ENCODE measurements around the gene UNC93B1. TPM values are rescaled to one million over a fixed set of nuclear protein-coding genes. Genes with fewer than 3 reads are reported as not detected.
A peak's percentile ranks its signal among the peaks of the same experiment; 100 is the strongest.

The UNC93B1 gene
- total RNA-seq, 1 donor from 2014 or later = 26.0 TPM

DNA sequence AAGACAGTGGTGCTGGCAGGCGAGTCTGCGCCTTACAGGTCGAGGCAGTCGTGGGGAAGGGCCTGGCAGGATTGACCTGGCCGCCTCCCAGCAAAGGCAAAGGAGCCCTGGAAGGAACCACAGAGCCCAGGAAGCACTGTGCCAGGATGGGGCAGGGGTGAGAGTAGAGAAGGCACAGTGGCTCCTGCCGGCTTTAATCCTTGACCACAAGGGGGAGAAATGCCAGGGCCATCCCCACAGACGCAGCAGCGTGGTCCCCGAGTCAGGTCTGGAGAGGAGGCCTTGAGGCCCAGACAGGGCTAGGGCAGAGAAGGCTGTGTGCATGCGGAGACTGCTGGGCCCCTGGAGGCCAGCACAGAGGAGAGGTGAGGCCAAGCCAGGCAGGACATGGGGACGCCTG lies 16.7 kb upstream of the UNC93B1 start:
- TF ChIP-seq, protein P1, sequence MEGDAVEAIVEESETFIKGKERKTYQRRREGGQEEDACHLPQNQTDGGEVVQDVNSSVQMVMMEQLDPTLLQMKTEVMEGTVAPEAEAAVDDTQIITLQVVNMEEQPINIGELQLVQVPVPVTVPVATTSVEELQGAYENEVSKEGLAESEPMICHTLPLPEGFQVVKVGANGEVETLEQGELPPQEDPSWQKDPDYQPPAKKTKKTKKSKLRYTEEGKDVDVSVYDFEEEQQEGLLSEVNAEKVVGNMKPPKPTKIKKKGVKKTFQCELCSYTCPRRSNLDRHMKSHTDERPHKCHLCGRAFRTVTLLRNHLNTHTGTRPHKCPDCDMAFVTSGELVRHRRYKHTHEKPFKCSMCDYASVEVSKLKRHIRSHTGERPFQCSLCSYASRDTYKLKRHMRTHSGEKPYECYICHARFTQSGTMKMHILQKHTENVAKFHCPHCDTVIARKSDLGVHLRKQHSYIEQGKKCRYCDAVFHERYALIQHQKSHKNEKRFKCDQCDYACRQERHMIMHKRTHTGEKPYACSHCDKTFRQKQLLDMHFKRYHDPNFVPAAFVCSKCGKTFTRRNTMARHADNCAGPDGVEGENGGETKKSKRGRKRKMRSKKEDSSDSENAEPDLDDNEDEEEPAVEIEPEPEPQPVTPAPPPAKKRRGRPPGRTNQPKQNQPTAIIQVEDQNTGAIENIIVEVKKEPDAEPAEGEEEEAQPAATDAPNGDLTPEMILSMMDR (IDR thresholded peaks at IDR 0.05) = peak; percentile 50
- H3K27me3 Mint-ChIP-seq (ENCODE audit: unreplicated experiment) = no peaks in the 10 kb centered on the region
- peaks cover 5% of the 10 kb centered on the region for H3K9me3 Mint-ChIP-seq (ENCODE audit: unreplicated experiment)
- H3K4me1 Mint-ChIP-seq (ENCODE audit: unreplicated experiment) = peaks cover 41% of the 10 kb centered on the region
- H3K4me3 Mint-ChIP-seq (ENCODE audit: unreplicated experiment) = no peak overlapping the region
- H3K27ac Mint-ChIP-seq (ENCODE audit: unreplicated experiment) = peak overlapping the region; percentile 19
- peaks cover 6% of the 10 kb centered on the region for H3K36me3 Mint-ChIP-seq (ENCODE audit: unreplicated experiment)
- no peak for DNase-seq (ENCODE audit: extremely low spot score, unreplicated experiment)

GRCh38 chr11:68019486-68019885 lies 15.6 kb upstream of the UNC93B1 start:
- Mint-ChIP-seq H3K4me1 (ENCODE audit: unreplicated experiment) (peaks cover 48% of the 10 kb centered on the region), H3K4me3 (ENCODE audit: unreplicated experiment) (no peak overlapping the region), H3K36me3 (ENCODE audit: unreplicated experiment) (no peaks in the 10 kb centered on the region), H3K27me3 (ENCODE audit: unreplicated experiment) (no peaks in the 10 kb centered on the region), H3K27ac (ENCODE audit: unreplicated experiment) (no peak overlapping the region), H3K9me3 (ENCODE audit: unreplicated experiment) (no peaks in the 10 kb centered on the region)
- TF ChIP-seq, protein P1 (IDR thresholded peaks at IDR 0.05) = no peak
- DNase-seq (ENCODE audit: extremely low spot score, unreplicated experiment) = no peak

DNA sequence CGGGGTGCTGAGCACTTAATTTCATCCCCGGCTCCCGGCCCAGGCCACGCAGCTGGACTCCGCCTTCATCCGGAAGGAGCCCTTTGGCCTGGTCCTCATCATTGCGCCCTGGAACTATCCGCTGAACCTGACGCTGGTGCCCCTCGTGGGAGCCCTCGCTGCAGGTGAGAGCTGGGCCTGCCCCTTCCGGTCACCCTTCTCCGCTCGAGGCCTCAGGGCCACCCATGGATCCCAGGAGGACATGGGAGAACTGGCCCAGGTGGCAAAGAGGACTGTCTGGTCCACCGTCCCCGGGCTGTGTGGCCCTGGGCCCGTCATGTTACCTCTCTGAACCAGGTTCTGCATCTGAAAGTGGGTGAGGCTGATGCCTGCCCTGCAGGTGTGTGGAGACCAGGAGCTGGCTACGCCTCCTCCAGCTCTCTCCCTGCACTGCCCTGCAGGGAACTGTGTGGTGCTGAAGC lies 14.9 kb upstream of the UNC93B1 start:
- Mint-ChIP-seq H3K27me3 (ENCODE audit: unreplicated experiment) (no peaks in the 10 kb centered on the region), H3K4me3 (ENCODE audit: unreplicated experiment) (no peak overlapping the region), H3K36me3 (ENCODE audit: unreplicated experiment) (no peaks in the 10 kb centered on the region), H3K27ac (ENCODE audit: unreplicated experiment) (no peak overlapping the region), H3K9me3 (ENCODE audit: unreplicated experiment) (no peaks in the 10 kb centered on the region), H3K4me1 (ENCODE audit: unreplicated experiment) (peaks cover 55% of the 10 kb centered on the region)
- no peak for DNase-seq (ENCODE audit: extremely low spot score, unreplicated experiment)
- TF ChIP-seq, protein P1 (IDR thresholded peaks at IDR 0.05) = no peak

DNA sequence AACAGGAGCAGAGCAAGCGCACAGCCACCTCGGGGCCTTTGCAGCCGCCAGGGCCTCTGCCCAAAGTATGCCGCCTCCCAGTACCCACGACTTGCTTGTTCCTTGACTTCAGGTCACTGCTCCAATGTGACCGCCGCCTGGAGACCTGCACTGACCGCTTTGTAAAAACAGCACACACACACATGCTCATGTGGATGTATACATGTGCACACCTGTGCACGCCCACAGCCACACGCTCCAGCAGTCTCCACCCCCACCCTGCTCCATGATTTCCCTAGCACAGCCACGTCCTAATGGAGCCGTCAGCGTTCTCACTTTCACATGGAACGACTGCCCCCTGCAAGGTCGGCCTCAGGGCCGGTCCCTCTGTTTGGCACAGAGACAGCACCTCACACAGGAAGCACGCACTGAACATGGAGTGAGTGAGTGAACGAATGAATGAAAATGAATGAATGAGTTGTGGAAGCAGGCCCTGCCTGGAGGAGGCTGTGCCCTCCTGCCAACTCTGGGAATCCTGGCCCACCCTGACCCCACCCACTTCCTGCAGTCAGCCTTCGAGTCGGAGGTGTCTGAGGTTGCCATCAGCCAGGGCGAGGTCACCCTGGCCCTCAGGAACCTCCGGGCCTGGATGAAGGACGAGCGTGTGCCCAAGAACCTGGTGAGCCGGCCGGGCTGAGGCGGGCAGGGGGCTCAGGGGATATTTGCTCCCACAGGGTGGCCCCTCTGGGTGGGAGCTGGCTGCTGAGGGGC lies 14.3 kb upstream of the UNC93B1 start:
- Mint-ChIP-seq H3K9me3 (ENCODE audit: unreplicated experiment) (no peaks in the 10 kb centered on the region), H3K36me3 (ENCODE audit: unreplicated experiment) (no peaks in the 10 kb centered on the region), H3K4me1 (ENCODE audit: unreplicated experiment) (peaks cover 61% of the 10 kb centered on the region), H3K27ac (ENCODE audit: unreplicated experiment) (peak overlapping the region; percentile 10), H3K4me3 (ENCODE audit: unreplicated experiment) (no peak overlapping the region), H3K27me3 (ENCODE audit: unreplicated experiment) (no peaks in the 10 kb centered on the region)
- DNase-seq (ENCODE audit: extremely low spot score, unreplicated experiment) = no peak
- TF ChIP-seq, protein P1 (IDR thresholded peaks at IDR 0.05) = no peak

GRCh38 chr11:68016904-68017817 lies 13.3 kb upstream of the UNC93B1 start:
- no peaks in the 10 kb centered on the region for H3K27me3 Mint-ChIP-seq (ENCODE audit: unreplicated experiment)
- no peak overlapping the region for H3K4me3 Mint-ChIP-seq (ENCODE audit: unreplicated experiment)
- no peaks in the 10 kb centered on the region for H3K9me3 Mint-ChIP-seq (ENCODE audit: unreplicated experiment)
- peak overlapping the region; percentile 75 for H3K27ac Mint-ChIP-seq (ENCODE audit: unreplicated experiment)
- H3K36me3 Mint-ChIP-seq (ENCODE audit: unreplicated experiment) = no peaks in the 10 kb centered on the region
- DNase-seq (ENCODE audit: extremely low spot score, unreplicated experiment) = no peak
- TF ChIP-seq, protein P1 (IDR thresholded peaks at IDR 0.05) = no peak
- H3K4me1 Mint-ChIP-seq (ENCODE audit: unreplicated experiment) = peaks cover 71% of the 10 kb centered on the region

Measured in osteocyte (in vitro differentiated cells).